OCI-LY3 (cell line): Measurements from ENCODE around the gene ZNF74.
"Not testable (repeated sequence)": the region's sequence is repeated elsewhere in the genome, so short reads cannot be mapped to it uniquely, and the experiment has no call there.

Experiments
- H2AFZ ChIP-seq: fragments of 200-600, 300-600 bp; shearing (Covaris generic); 2 replicates; pipeline ENCODE4 v1.6.0; 2014; ENCODE audit warnings: antibody characterized with exemption, low read depth, low read length
- H3K27ac ChIP-seq: fragments of 200-600, 300-600 bp; sonication (generic); 2 replicates; pipeline ENCODE4 v1.5.1; 2014; ENCODE audit warnings: mild to moderate bottlenecking, low read length, moderate library complexity, mixed read lengths
- H3K27me3 ChIP-seq: fragments of 200-600, 300-600 bp; sonication (generic); 2 replicates; pipeline ENCODE4 v1.6.1; 2014; ENCODE audit warnings: low read depth, low read length, mixed read lengths
- H3K36me3 ChIP-seq: fragments of 200-600, 300-600 bp; sonication (generic); replicated peaks from 2 replicates; pipeline ENCODE3; 2014; ENCODE audit warnings: low read depth, low read length, mixed read lengths
- H3K4me1 ChIP-seq: fragments of 300-600, 200-600 bp; sonication (generic); 2 replicates; pipeline ENCODE4 v1.6.1; 2014; ENCODE audit warnings: low read length, mixed read lengths
- H3K4me2 ChIP-seq: fragments of 200-600, 300-600 bp; sonication (generic); 2 replicates; pipeline ENCODE4 v1.6.1; 2014; ENCODE audit warnings: low read length, mixed read lengths
- H3K4me3 ChIP-seq: fragments of 300-600, 200-600 bp; sonication (generic); 2 replicates; pipeline ENCODE4 v1.5.1; 2014; ENCODE audit warnings: antibody characterized with exemption, mild to moderate bottlenecking, low read length, moderate library complexity
- H3K79me2 ChIP-seq: fragments of 300-600, 200-600 bp; shearing (Covaris generic); 2 replicates; pipeline ENCODE4 v1.6.1; 2014; ENCODE audit warnings: mild to moderate bottlenecking, low read length, mixed read lengths
- H3K9ac ChIP-seq: fragments of 300-600, 200-600 bp; shearing (Covaris generic); 2 replicates; pipeline ENCODE4 v1.6.0; 2014; ENCODE audit warnings: mild to moderate bottlenecking, low read length, moderate library complexity
- H3K9me3 ChIP-seq: fragments of 200-600, 300-600 bp; shearing (Covaris generic); 2 replicates; pipeline ENCODE4 v1.6.1; 2014; ENCODE audit warnings: low read length, mixed read lengths; ENCODE audit not compliant: insufficient read depth
- H4K20me1 ChIP-seq: fragments of 200-600, 300-600 bp; sonication (generic); 2 replicates; pipeline ENCODE4 v1.6.1; 2016; ENCODE audit warnings: low read length, mixed read lengths; ENCODE audit not compliant: insufficient read depth
- EZH2phosphoT487 ChIP-seq: fragments of 200-600 bp; shearing (Covaris generic); IDR thresholded peaks from 2 replicates; pipeline ENCODE4 v1.6.1; 2018; ENCODE audit warnings: antibody characterized with exemption, mixed run types, low read depth
- TF ChIP-seq, protein P1 (sequence below): fragments of 200-600, 300-600 bp; sonication (generic); IDR thresholded peaks from 2 replicates; pipeline ENCODE4 v1.5.1; 2014; ENCODE audit warnings: antibody characterized with exemption, low read length, low read depth

The ZNF74 gene

DNA sequence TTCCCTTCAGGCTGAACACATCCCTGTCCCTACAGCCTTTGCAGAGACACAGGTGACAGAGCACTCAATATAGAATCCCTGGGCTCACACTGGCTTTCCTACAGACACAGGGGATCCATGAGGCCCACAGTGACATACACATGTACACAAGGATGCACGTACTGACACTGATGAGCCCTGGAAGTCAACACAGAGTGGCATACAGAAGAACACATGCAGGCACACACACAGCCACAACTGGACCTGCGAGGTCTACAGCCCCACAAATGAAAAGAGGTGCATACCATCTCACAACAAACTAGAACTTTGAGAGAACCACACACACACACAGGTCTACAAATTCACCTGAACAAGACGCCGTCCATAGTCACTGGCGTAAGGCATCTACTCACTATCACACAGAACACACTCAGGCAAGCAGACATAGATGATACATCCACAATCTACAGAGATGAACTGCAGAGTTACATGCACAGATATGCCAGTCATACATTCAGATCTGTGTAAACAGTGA is 3.5 kb upstream of the ZNF74 start:
- Histone ChIP-seq H3K9me3 (no peaks in the 10 kb centered on the region), H2AFZ (no peak overlapping the region), H3K4me2 (no peak overlapping the region), H3K27me3 (peaks cover 3% of the 10 kb centered on the region), H3K4me1 (peaks cover 14% of the 10 kb centered on the region), H3K4me3 (no peak overlapping the region), H3K9ac (no peak overlapping the region), H3K79me2 (peaks cover 12% of the 10 kb centered on the region), H3K36me3 (no peaks in the 10 kb centered on the region), H4K20me1 (no peaks in the 10 kb centered on the region), H3K27ac (no peak overlapping the region)
- TF ChIP-seq, protein P1, sequence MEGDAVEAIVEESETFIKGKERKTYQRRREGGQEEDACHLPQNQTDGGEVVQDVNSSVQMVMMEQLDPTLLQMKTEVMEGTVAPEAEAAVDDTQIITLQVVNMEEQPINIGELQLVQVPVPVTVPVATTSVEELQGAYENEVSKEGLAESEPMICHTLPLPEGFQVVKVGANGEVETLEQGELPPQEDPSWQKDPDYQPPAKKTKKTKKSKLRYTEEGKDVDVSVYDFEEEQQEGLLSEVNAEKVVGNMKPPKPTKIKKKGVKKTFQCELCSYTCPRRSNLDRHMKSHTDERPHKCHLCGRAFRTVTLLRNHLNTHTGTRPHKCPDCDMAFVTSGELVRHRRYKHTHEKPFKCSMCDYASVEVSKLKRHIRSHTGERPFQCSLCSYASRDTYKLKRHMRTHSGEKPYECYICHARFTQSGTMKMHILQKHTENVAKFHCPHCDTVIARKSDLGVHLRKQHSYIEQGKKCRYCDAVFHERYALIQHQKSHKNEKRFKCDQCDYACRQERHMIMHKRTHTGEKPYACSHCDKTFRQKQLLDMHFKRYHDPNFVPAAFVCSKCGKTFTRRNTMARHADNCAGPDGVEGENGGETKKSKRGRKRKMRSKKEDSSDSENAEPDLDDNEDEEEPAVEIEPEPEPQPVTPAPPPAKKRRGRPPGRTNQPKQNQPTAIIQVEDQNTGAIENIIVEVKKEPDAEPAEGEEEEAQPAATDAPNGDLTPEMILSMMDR, result no peak
- no peak for TF ChIP-seq EZH2phosphoT487

- Histone ChIP-seq H3K4me2 (no peak overlapping the region), H3K27me3 (peaks cover 3% of the 10 kb centered on the region), H2AFZ (no peak overlapping the region), H3K27ac (no peak overlapping the region), H3K4me1 (peaks cover 16% of the 10 kb centered on the region), H3K9ac (no peak overlapping the region), H3K79me2 (peaks cover 12% of the 10 kb centered on the region), H4K20me1 (no peaks in the 10 kb centered on the region), H3K36me3 (no peaks in the 10 kb centered on the region), H3K9me3 (no peaks in the 10 kb centered on the region), H3K4me3 (no peak overlapping the region)
- TF ChIP-seq, protein P1, result no peak
Observed at GRCh38 chr22:20391222-20391621, 2.7 kb upstream of the ZNF74 start.

GRCh38 chr22:20392365-20392881 is 1.5 kb upstream of the ZNF74 start:
- H3K4me2 ChIP-seq, H3K9ac ChIP-seq, H2AFZ ChIP-seq, H4K20me1 ChIP-seq, H3K27ac ChIP-seq, H3K27me3 ChIP-seq, H3K9me3 ChIP-seq, H3K4me3 ChIP-seq, H3K36me3 ChIP-seq: not testable (repeated sequence)
- Histone ChIP-seq H3K79me2 (peaks cover 12% of the 10 kb centered on the region), H3K4me1 (peaks cover 18% of the 10 kb centered on the region)

- H3K79me2 ChIP-seq, result peaks cover 12% of the 10 kb centered on the region
- peak overlapping the region; percentile 92 for H3K4me3 ChIP-seq
- no peak overlapping the region; the same call in 1 of the 2 replicates for H3K27ac ChIP-seq
- H3K4me1 ChIP-seq, result peaks cover 18% of the 10 kb centered on the region
- no peaks in the 10 kb centered on the region for H3K9me3 ChIP-seq
- H3K4me2 ChIP-seq, result peak overlapping the region; percentile 90
- no peak for TF ChIP-seq EZH2phosphoT487
- TF ChIP-seq, protein P1, result no peak
- no peaks in the 10 kb centered on the region for H4K20me1 ChIP-seq
- peak overlapping the region; percentile 84 for H3K9ac ChIP-seq
- H3K36me3 ChIP-seq, result peaks cover 6% of the 10 kb centered on the region
- peak overlapping the region; percentile 90 for H2AFZ ChIP-seq
- no peaks in the 10 kb centered on the region; the same call in none of the 2 replicates for H3K27me3 ChIP-seq
Observed at GRCh38 chr22:20392983-20393704, 807 bp upstream of the ZNF74 start.
